Stimulated activated CD8-positive, alpha-beta memory T cell treated with anti-CD3 and anti-CD28 coated beads, Interleukin-4, amount 100 ng/mL, for 48 hours (primary cell): ENCODE data around the gene SMARCA1.

ENCODE experiments used
- DNase-seq: peaks from one replicate; pipeline ENCODE4 v3.0.0-alpha.2; 2020

Gene SMARCA1

GRCh38 chrX:129445436-129445835, 77.9 kb downstream of the SMARCA1 start:
- DNase-seq: no peak

GRCh38 chrX:129433945-129434344, 89.3 kb downstream of the SMARCA1 start:
- no peak for DNase-seq

- DNase-seq: no peak
These were observed 89.8 kb downstream of the SMARCA1 start for GRCh38 chrX:129433461-129433860.

- DNase-seq: no peak
These were observed 96.0 kb downstream of the SMARCA1 start for GRCh38 chrX:129427267-129427666.

GRCh38 chrX:129423191-129423590, 100.1 kb downstream of the SMARCA1 start:
- no peak for DNase-seq

- DNase-seq: no peak
These were observed 118.7 kb downstream of the SMARCA1 start for GRCh38 chrX:129404670-129405008.

- DNase-seq: no peak
These were observed 119.2 kb downstream of the SMARCA1 start for GRCh38 chrX:129403974-129404669.
